ENCODE results near the gene DRP2. TPM values are rescaled to one million over a fixed set of nuclear protein-coding genes. Genes with fewer than 3 reads are reported as not detected.

Gene DRP2
- total RNA-seq, 1 donor from 2014 or later = 0.05 TPM

- TF ChIP-seq CTCF (IDR thresholded peaks at IDR 0.05) = no peak
- Mint-ChIP-seq H3K36me3 (ENCODE audit: unreplicated experiment) (no peaks in the 10 kb centered on the region), H3K27ac (ENCODE audit: unreplicated experiment) (no peak overlapping the region), H3K9me3 (ENCODE audit: unreplicated experiment) (no peaks in the 10 kb centered on the region), H3K4me3 (ENCODE audit: unreplicated experiment) (no peak overlapping the region), H3K4me1 (ENCODE audit: unreplicated experiment) (no peaks in the 10 kb centered on the region), H3K27me3 (ENCODE audit: unreplicated experiment) (no peaks in the 10 kb centered on the region)
- no peak for DNase-seq (ENCODE audit: extremely low spot score, unreplicated experiment)
Observed at GRCh38 chrX:101223226-101223625, 3.6 kb downstream of the DRP2 start.

DNA sequence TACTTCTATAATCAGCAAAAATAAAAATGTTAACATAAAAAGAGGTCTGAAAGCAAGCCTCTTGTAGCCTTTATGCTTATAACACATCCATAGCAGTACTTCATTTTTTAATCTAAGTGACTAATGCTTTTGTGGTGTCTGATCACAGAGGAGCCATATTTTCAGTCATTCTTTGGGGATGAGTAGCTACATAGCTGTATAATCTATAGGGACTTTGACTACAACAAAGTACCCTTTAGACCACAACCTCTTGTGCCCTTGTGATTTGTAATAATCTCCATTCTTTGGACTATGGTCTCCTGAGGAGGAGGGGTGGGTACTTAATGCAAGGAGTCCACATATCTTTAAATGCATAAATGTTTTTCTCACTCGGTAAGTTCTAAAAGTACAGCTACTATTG, 9.6 kb downstream of the DRP2 start:
- DNase-seq (ENCODE audit: extremely low spot score, unreplicated experiment) = no peak
- no peaks in the 10 kb centered on the region for H3K27me3 Mint-ChIP-seq (ENCODE audit: unreplicated experiment)
- H3K9me3 Mint-ChIP-seq (ENCODE audit: unreplicated experiment) = no peaks in the 10 kb centered on the region
- H3K4me3 Mint-ChIP-seq (ENCODE audit: unreplicated experiment) = no peak overlapping the region
- no peak for TF ChIP-seq CTCF (IDR thresholded peaks at IDR 0.05)
- H3K4me1 Mint-ChIP-seq (ENCODE audit: unreplicated experiment) = peaks cover 12% of the 10 kb centered on the region
- no peak overlapping the region for H3K27ac Mint-ChIP-seq (ENCODE audit: unreplicated experiment)
- no peaks in the 10 kb centered on the region for H3K36me3 Mint-ChIP-seq (ENCODE audit: unreplicated experiment)

DNA sequence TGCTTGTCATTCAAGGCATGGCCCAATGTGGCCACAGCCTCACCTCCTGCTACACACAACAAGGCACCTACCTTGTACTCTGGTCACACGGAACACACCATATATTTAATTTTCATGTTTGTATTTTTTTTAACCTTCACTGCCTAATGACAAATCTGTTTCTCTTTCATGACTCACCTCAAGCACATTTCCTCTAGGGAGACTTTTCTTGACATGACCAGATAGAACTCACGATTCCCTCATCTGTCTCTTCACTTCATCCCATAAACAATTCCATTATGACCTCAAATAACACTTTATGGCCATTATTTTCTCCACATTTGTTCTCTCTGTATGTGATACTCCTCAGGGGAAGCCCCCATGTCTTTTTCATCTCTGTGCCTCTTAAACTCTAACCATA, 11.1 kb downstream of the DRP2 start:
- DNase-seq (ENCODE audit: extremely low spot score, unreplicated experiment) = no peak
- Mint-ChIP-seq H3K4me3 (ENCODE audit: unreplicated experiment) (no peak overlapping the region), H3K9me3 (ENCODE audit: unreplicated experiment) (no peaks in the 10 kb centered on the region), H3K27ac (ENCODE audit: unreplicated experiment) (no peak overlapping the region), H3K36me3 (ENCODE audit: unreplicated experiment) (no peaks in the 10 kb centered on the region), H3K27me3 (ENCODE audit: unreplicated experiment) (no peaks in the 10 kb centered on the region), H3K4me1 (ENCODE audit: unreplicated experiment) (peaks cover 12% of the 10 kb centered on the region)
- TF ChIP-seq CTCF (IDR thresholded peaks at IDR 0.05) = no peak

DNA sequence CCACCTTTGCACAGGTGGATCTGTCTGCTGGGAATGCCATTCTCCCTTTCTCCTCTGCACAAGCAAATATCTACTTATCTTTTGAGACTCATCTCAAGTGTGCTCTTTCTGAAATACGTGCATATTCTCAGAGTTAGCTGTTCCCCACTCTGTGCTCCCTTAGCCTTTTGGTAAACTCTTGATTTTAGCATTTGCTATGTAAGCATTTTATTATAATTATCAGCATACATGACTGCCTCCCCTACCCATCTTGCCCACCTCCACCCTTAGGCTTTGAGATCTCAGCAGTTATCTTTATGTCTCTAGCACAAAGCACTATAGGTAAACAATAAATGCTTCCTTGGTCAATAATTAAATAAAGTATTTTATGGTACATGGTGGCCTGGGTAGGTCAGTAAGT, 11.5 kb downstream of the DRP2 start:
- Mint-ChIP-seq H3K4me1 (ENCODE audit: unreplicated experiment) (peaks cover 12% of the 10 kb centered on the region), H3K9me3 (ENCODE audit: unreplicated experiment) (no peaks in the 10 kb centered on the region), H3K27ac (ENCODE audit: unreplicated experiment) (no peak overlapping the region), H3K36me3 (ENCODE audit: unreplicated experiment) (no peaks in the 10 kb centered on the region), H3K4me3 (ENCODE audit: unreplicated experiment) (no peak overlapping the region), H3K27me3 (ENCODE audit: unreplicated experiment) (no peaks in the 10 kb centered on the region)
- DNase-seq (ENCODE audit: extremely low spot score, unreplicated experiment) = no peak
- no peak for TF ChIP-seq CTCF (IDR thresholded peaks at IDR 0.05)

- Mint-ChIP-seq H3K9me3 (ENCODE audit: unreplicated experiment) (no peaks in the 10 kb centered on the region), H3K27me3 (ENCODE audit: unreplicated experiment) (no peaks in the 10 kb centered on the region), H3K4me3 (ENCODE audit: unreplicated experiment) (no peak overlapping the region), H3K4me1 (ENCODE audit: unreplicated experiment) (peaks cover 12% of the 10 kb centered on the region), H3K27ac (ENCODE audit: unreplicated experiment) (no peak overlapping the region), H3K36me3 (ENCODE audit: unreplicated experiment) (no peaks in the 10 kb centered on the region)
- DNase-seq (ENCODE audit: extremely low spot score, unreplicated experiment) = no peak
- no peak for TF ChIP-seq CTCF (IDR thresholded peaks at IDR 0.05)
Observed at GRCh38 chrX:101232316-101232715, 12.7 kb downstream of the DRP2 start.
